Panc1 (cell line): ENCODE data around the gene FAM228B. TPM values are rescaled to one million over a fixed set of nuclear protein-coding genes. Genes with fewer than 3 reads are reported as not detected.

ENCODE experiments used
- ATAC-seq: fragments of 200-7000 bp; cut with Tn5 transposase; 2 replicates; pipeline ENCODE4 v1.9.1; 2020; ENCODE audit warnings: mild to moderate bottlenecking, moderate library complexity
- BruUV-seq: library from RNA; stranded (reverse); fragments of 400-500 nt; replicated peaks from 2 replicates; lab custom pipeline; 2021; lab: Mats Ljungman, UMichigan
- CTCF ChIA-PET: fragments of 300-600 bp; sonication (Branson Sonifier 250); formaldehyde crosslinking; loops from one replicate; lab custom pipeline; 2022; ENCODE audit warnings: antibody characterized with exemption; lab: Charles Lee
- POLR2A ChIA-PET: fragments of 300-600 bp; sonication (Branson Sonifier 250); formaldehyde crosslinking; loops from one replicate; lab custom pipeline; 2022; ENCODE audit warnings: antibody characterized with exemption; lab: Charles Lee
- DNase-seq: peaks from one replicate; pipeline ENCODE4 v3.0.0-alpha.2; 2010; ENCODE audit warnings: low read depth, low spot score
- H3K27ac ChIP-seq: 2 replicates; pipeline ENCODE4 v1.5.1; 2011; ENCODE audit warnings: mild to moderate bottlenecking, low read length, inconsistent platforms
- H3K27me3 ChIP-seq: fragments of 200-500 bp; sonication (Bioruptor generic); 2 replicates; pipeline ENCODE4 v1.6.0; 2014; ENCODE audit warnings: low read length, inconsistent platforms; ENCODE audit not compliant: control insufficient read depth, insufficient read depth
- H3K36me3 ChIP-seq: fragments of 200-500 bp; sonication (Bioruptor generic); 2 replicates; pipeline ENCODE4 v1.5.1; 2014; ENCODE audit warnings: inconsistent platforms, mild to moderate bottlenecking, low read length, moderate library complexity; ENCODE audit not compliant: control insufficient read depth, insufficient read depth
- H3K4me1 ChIP-seq: 2 replicates; pipeline ENCODE4 v1.5.1; 2011; ENCODE audit warnings: inconsistent platforms, mild to moderate bottlenecking, low read length, moderate library complexity; ENCODE audit not compliant: control insufficient read depth, insufficient read depth
- H3K4me3 ChIP-seq, 2 experiments: 2 replicates each; pipeline ENCODE4 v1.5.1; 2011 to 2012; ENCODE audit warnings: low read depth in 2 of 2, low read length in 2 of 2, mild to moderate bottlenecking in 2 of 2, inconsistent platforms in 1 of 2, moderate library complexity in 1 of 2
- H3K9me3 ChIP-seq: fragments of 200-500 bp; sonication (Bioruptor generic); 2 replicates; pipeline ENCODE4 v1.5.1; 2014; ENCODE audit warnings: low read depth, mild to moderate bottlenecking, inconsistent platforms, low read length, moderate library complexity; ENCODE audit not compliant: control insufficient read depth, insufficient read depth
- CTCF ChIP-seq: fragments of 450-650 bp; IDR thresholded peaks from 2 replicates; pipeline ENCODE4 v1.5.1; 2017; ENCODE audit warnings: mild to moderate bottlenecking
- POLR2AphosphoS5 ChIP-seq: IDR thresholded peaks from 2 replicates; pipeline ENCODE4 v1.6.1; 2012; ENCODE audit warnings: mild to moderate bottlenecking, low read depth, low read length, moderate library complexity
- REST ChIP-seq, 2 experiments: IDR thresholded peaks; 2 replicates each; pipeline ENCODE4 v1.6.1; 2011 to 2012; ENCODE audit warnings: low read depth in 2 of 2, control low read depth in 1 of 2, low read length in 1 of 2, mild to moderate bottlenecking in 1 of 2, moderate library complexity in 1 of 2; ENCODE audit not compliant: insufficient read depth in 1 of 2
- SIN3A ChIP-seq: IDR thresholded peaks from 2 replicates; pipeline ENCODE4 v1.6.1; 2012; ENCODE audit warnings: low read depth, mild to moderate bottlenecking, low read length, moderate library complexity, borderline replicate concordance; ENCODE audit not compliant: insufficient read depth
- TCF7L2 ChIP-seq: IDR thresholded peaks from 2 replicates; pipeline ENCODE4 v1.6.1; 2011; ENCODE audit warnings: mild to moderate bottlenecking, low read depth, low read length, inconsistent platforms
- in situ Hi-C: cut with HindIII; loops from 2 replicates; pipeline ENCODE4 v1.10.0; 2016; ENCODE audit warnings: low sequenced_read_pairs, low pct_unique_long_range_greater_than_20kb
- intact Hi-C: fragments of 100-400 bp; cut with micrococcal nuclease; formaldehyde crosslinking; loops from one replicate; pipeline ENCODE4 v1.10.0; 2022; ENCODE audit not compliant: unreplicated experiment
- total RNA-seq: library from RNA; stranded (reverse); gene quantifications from one replicate; pipeline ENCODE4 v1.2.1, GENCODE V29; 2021; ENCODE audit not compliant: unreplicated experiment

Gene FAM228B
- total RNA-seq, 1 experiment from 2014 or later: 23.0 TPM

- ATAC-seq (no peak), DNase-seq (no peak)
- Histone ChIP-seq H3K36me3 (no peaks in the 10 kb centered on the region), H3K4me1 (no peaks in the 10 kb centered on the region), H3K9me3 (peaks cover 4% of the 10 kb centered on the region; the same call in 1 of the 2 replicates), H3K27me3 (no peaks in the 10 kb centered on the region), H3K27ac (no peak overlapping the region), H3K4me3 (no peak overlapping the region)
- in situ Hi-C loops: no loop called here
- ChIA-PET POLR2A (no interaction called here), CTCF (no interaction called here)
- no peak for TF ChIP-seq CTCF
- no peak for TF ChIP-seq TCF7L2
- no peak for TF ChIP-seq REST (IDR thresholded peaks at IDR 0.05; ENCODE audit: insufficient read depth in 1 of 2, low read depth in 2 of 2, low read length in 1 of 2)
- TF ChIP-seq SIN3A: no peak
- no peak for TF ChIP-seq POLR2AphosphoS5
- intact Hi-C loops: loop anchor here (10.0 kb wide), 1 partner anchor 79 kb away; the partner anchor contains the start of gene TP53I3
- no TSS peak for BruUV-seq
Measured at GRCh38 chr2:24163601-24164000, 40.3 kb downstream of the FAM228B start.

GRCh38 chr2:24164416-24164973 lies 41.2 kb downstream of the FAM228B start:
- POLR2A ChIA-PET: no interaction called here
- TF ChIP-seq SIN3A (no peak), CTCF (peak; percentile 84), REST (IDR thresholded peaks at IDR 0.05; ENCODE audit: insufficient read depth in 1 of 2, low read depth in 2 of 2, low read length in 1 of 2) (no peak), TCF7L2 (no peak), POLR2AphosphoS5 (no peak)
- Histone ChIP-seq H3K4me3 (no peak overlapping the region), H3K9me3 (peaks cover 4% of the 10 kb centered on the region; the same call in 1 of the 2 replicates), H3K27ac (no peak overlapping the region), H3K36me3 (no peaks in the 10 kb centered on the region), H3K27me3 (no peaks in the 10 kb centered on the region), H3K4me1 (no peaks in the 10 kb centered on the region)
- DNase-seq: no peak
- BruUV-seq: no TSS peak
- intact Hi-C loops: loop anchor here (10.0 kb wide), 1 partner anchor 80 kb away; the partner anchor contains the start of gene TP53I3
- peak; percentile 87 for ATAC-seq
- in situ Hi-C loops: no loop called here
- CTCF ChIA-PET: no interaction called here
